HepG2 (cell line): ENCODE measurements around the gene HID1. TPM values are rescaled to one million over a fixed set of nuclear protein-coding genes. Genes with fewer than 3 reads are reported as not detected.

Experiments used
- KDM4B ChIP-seq: sonication (generic); formaldehyde crosslinking; IDR thresholded peaks from 2 replicates; pipeline ENCODE4 v1.4.0; 2020; ENCODE audit warnings: missing genetic modification reagents
- KLF12 ChIP-seq: sonication (generic); formaldehyde crosslinking; IDR thresholded peaks from 2 replicates; pipeline ENCODE4 v1.4.0; 2020; ENCODE audit warnings: missing genetic modification reagents, borderline replicate concordance
- MBNL3 ChIP-seq: fragments of 250-450 bp; sonication (Bioruptor Pico); conservative IDR thresholded peaks from 2 replicates; pipeline ENCODE4 v1.8.0; 2022; ENCODE audit warnings: mild to moderate bottlenecking, inconsistent platforms
- MXI1 ChIP-seq: IDR thresholded peaks from 3 replicates; pipeline ENCODE4 v1.6.1; 2012; ENCODE audit warnings: low read depth, low read length, inconsistent platforms, borderline replicate concordance
- NAIF1 ChIP-seq: sonication (generic); formaldehyde crosslinking; IDR thresholded peaks from 2 replicates; pipeline ENCODE4 v1.5.0; 2020; ENCODE audit warnings: mild to moderate bottlenecking, missing genetic modification reagents, borderline replicate concordance
- NFAT5 ChIP-seq: sonication (generic); formaldehyde crosslinking; IDR thresholded peaks from 2 replicates; pipeline ENCODE4 v1.4.0; 2020; ENCODE audit warnings: missing genetic modification reagents
- REL ChIP-seq: sonication (generic); formaldehyde crosslinking; conservative IDR thresholded peaks from 2 replicates; pipeline ENCODE4 v1.8.0; 2022; ENCODE audit warnings: mild to moderate bottlenecking, missing genetic modification reagents, moderate library complexity
- ZFP36L1 ChIP-seq: sonication (generic); formaldehyde crosslinking; IDR thresholded peaks from 2 replicates; pipeline ENCODE4 v1.8.0; 2022; ENCODE audit warnings: mild to moderate bottlenecking, missing genetic modification reagents, moderate library complexity
- ZFP36L2 ChIP-seq: sonication (generic); formaldehyde crosslinking; IDR thresholded peaks from 2 replicates; pipeline ENCODE4 v1.4.0; 2020; ENCODE audit warnings: missing genetic modification reagents
- ZNF17 ChIP-seq: sonication (generic); formaldehyde crosslinking; IDR thresholded peaks from 2 replicates; pipeline ENCODE4 v1.5.0; 2020; ENCODE audit warnings: mild to moderate bottlenecking, missing genetic modification reagents
- ZNF207 ChIP-seq: fragments of 450-650 bp; IDR thresholded peaks from 2 replicates; pipeline ENCODE4 v1.6.1; 2016; ENCODE audit warnings: antibody characterized with exemption, borderline replicate concordance
- ZNF264 ChIP-seq: sonication (generic); formaldehyde crosslinking; IDR thresholded peaks from 2 replicates; pipeline ENCODE4 v1.4.0; 2020; ENCODE audit warnings: missing genetic modification reagents
- ZNF335 ChIP-seq: sonication (generic); formaldehyde crosslinking; IDR thresholded peaks from 2 replicates; pipeline ENCODE4 v1.4.0; 2020; ENCODE audit warnings: missing genetic modification reagents
- ZNF660 ChIP-seq: sonication (generic); formaldehyde crosslinking; IDR thresholded peaks from 2 replicates; pipeline ENCODE4 v1.5.1; 2020; ENCODE audit warnings: mild to moderate bottlenecking, low read depth, missing genetic modification reagents, borderline replicate concordance
- ZNF7 ChIP-seq: IDR thresholded peaks from 2 replicates; pipeline ENCODE4 v1.6.1; 2016; ENCODE audit warnings: missing biosample characterization, missing genetic modification reagents
- ZNF75D ChIP-seq: sonication (generic); formaldehyde crosslinking; IDR thresholded peaks from 2 replicates; pipeline ENCODE4 v1.8.1; 2023; ENCODE audit warnings: missing genetic modification reagents, mild to moderate bottlenecking, borderline replicate concordance
- ZNF790 ChIP-seq: sonication (generic); formaldehyde crosslinking; IDR thresholded peaks from 2 replicates; pipeline ENCODE4 v1.8.0; 2022; ENCODE audit warnings: missing genetic modification reagents, mild to moderate bottlenecking, borderline replicate concordance
- polyA plus RNA-seq, 8 experiments: library from polyadenylated mRNA; depleted of rRNA in 3 of 8; stranded (reverse) in 7 of 8; unstranded in 1 of 8; fragments of >200 nt; fragmentation: Illumina TruSeq in 4 of 8; extraction: Trizol in 4 of 8; gene quantifications; 2 replicates each; pipeline versions ENCODE4 v1.2.1 to v1.2.3, GENCODE V29; 2011 to 2016; ENCODE audit warnings: low read depth in 4 of 8, missing spikeins in 1 of 8, mixed read lengths in 1 of 8; ENCODE audit not compliant: insufficient read depth in 1 of 8
- total RNA-seq, 5 experiments: library from RNA; depleted of rRNA; stranded (reverse); fragments of >200 nt; fragmentation: Illumina TruSeq; extraction: Trizol; gene quantifications; 2 replicates each; pipeline ENCODE4 v1.2.3, GENCODE V29; 2016; ENCODE audit warnings: low read depth in 1 of 5
- TF ChIP-seq, protein P1 (sequence below): sonication (generic); formaldehyde crosslinking; IDR thresholded peaks from 2 replicates; pipeline ENCODE4 v1.9.0; 2021; ENCODE audit warnings: missing genetic modification reagents, mild to moderate bottlenecking, borderline replicate concordance

The HID1 gene
- total and polyA plus RNA-seq, 2 of the 13 experiments (the other 11 are each of a cell fraction or from before 2014, with no cell fraction given), result 2.1 to 10.6 TPM

- TF ChIP-seq ZNF207 (no peak), NFAT5 (CRISPR knock-in tag) (no peak), ZFP36L2 (CRISPR knock-in tag) (no peak), MXI1 (no peak), NAIF1 (no peak), ZNF7 (no peak), ZNF75D (CRISPR knock-in tag) (no peak), ZNF335 (no peak), REL (no peak), ZNF790 (CRISPR knock-in tag) (no peak), KDM4B (no peak), MBNL3 (CRISPR knock-in tag) (no peak), KLF12 (CRISPR knock-in tag) (no peak), ZNF264 (CRISPR knock-in tag) (no peak), ZNF660 (CRISPR knock-in tag) (no peak), ZFP36L1 (CRISPR knock-in tag) (no peak), ZNF17 (CRISPR knock-in tag) (no peak)
- TF ChIP-seq, protein P1, sequence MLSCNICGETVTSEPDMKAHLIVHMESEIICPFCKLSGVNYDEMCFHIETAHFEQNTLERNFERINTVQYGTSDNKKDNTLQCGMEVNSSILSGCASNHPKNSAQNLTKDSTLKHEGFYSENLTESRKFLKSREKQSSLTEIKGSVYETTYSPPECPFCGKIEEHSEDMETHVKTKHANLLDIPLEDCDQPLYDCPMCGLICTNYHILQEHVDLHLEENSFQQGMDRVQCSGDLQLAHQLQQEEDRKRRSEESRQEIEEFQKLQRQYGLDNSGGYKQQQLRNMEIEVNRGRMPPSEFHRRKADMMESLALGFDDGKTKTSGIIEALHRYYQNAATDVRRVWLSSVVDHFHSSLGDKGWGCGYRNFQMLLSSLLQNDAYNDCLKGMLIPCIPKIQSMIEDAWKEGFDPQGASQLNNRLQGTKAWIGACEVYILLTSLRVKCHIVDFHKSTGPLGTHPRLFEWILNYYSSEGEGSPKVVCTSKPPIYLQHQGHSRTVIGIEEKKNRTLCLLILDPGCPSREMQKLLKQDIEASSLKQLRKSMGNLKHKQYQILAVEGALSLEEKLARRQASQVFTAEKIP (CRISPR knock-in tag), result no peak
Measured at GRCh38 chr17:74957935-74958740, 14.4 kb downstream of the HID1 start (continued).
